Activated B cell treated with CpG ODN at 0.5 μM for 24 hours (primary cell): Measurements from ENCODE around the gene WEE1. TPM values are rescaled to one million over a fixed set of nuclear protein-coding genes. Genes with fewer than 3 reads are reported as not detected.
"Not testable (repeated sequence)": the region's sequence is repeated elsewhere in the genome, so short reads cannot be mapped to it uniquely, and the experiment has no call there.

Source experiments
- ATAC-seq: fragments of 200-7000 bp; cut with Tn5 transposase; one replicate; pipeline ENCODE4 v1.10.0; 2021; ENCODE audit warnings: low read depth, mild to moderate bottlenecking, moderate library complexity
- CTCF ChIA-PET: fragments of 350-600 bp; sonication (Branson Sonifier 250); formaldehyde crosslinking; loops from one replicate; lab custom pipeline; 2021; ENCODE audit warnings: antibody characterized with exemption; lab: Charles Lee
- POLR2A ChIA-PET: fragments of 350-600 bp; sonication (Branson Sonifier 250); formaldehyde crosslinking; loops from one replicate; lab custom pipeline; 2021; ENCODE audit warnings: antibody characterized with exemption; lab: Charles Lee
- DNase-seq: peaks from one replicate; pipeline ENCODE4 v3.0.0; 2022
- H3K27ac Mint-ChIP-seq: one replicate; pipeline ENCODE4 v1.8.0; 2020; ENCODE audit warnings: mixed read lengths
- H3K27me3 Mint-ChIP-seq: one replicate; pipeline ENCODE4 v1.8.0; 2021; ENCODE audit warnings: mixed read lengths
- H3K36me3 Mint-ChIP-seq: one replicate; pipeline ENCODE4 v1.8.0; 2021; ENCODE audit warnings: low read depth, mixed read lengths
- H3K4me1 Mint-ChIP-seq: one replicate; pipeline ENCODE4 v1.8.0; 2021; ENCODE audit warnings: mixed read lengths
- H3K4me3 Mint-ChIP-seq: one replicate; pipeline ENCODE4 v1.8.0; 2020; ENCODE audit warnings: mild to moderate bottlenecking, mixed read lengths
- H3K9me3 Mint-ChIP-seq: one replicate; pipeline ENCODE4 v1.8.0; 2020; ENCODE audit warnings: mixed read lengths
- intact Hi-C: fragments of 100-400 bp; cut with micrococcal nuclease; formaldehyde crosslinking; loops from one replicate; pipeline ENCODE4 v1.15.1; 2024
- total RNA-seq: library from RNA; stranded (reverse); gene quantifications from 2 replicates; pipeline ENCODE4 v1.2.3, GENCODE V29; 2022
- TF ChIP-seq, protein P1 (sequence below): fragments of 200-600 bp; IDR thresholded peaks from one replicate; pipeline ENCODE4 v1.8.0; 2022; ENCODE audit warnings: antibody characterized with exemption, mild to moderate bottlenecking

The WEE1 gene
- total RNA-seq, 1 donor from 2014 or later, result 33.7 TPM

DNA sequence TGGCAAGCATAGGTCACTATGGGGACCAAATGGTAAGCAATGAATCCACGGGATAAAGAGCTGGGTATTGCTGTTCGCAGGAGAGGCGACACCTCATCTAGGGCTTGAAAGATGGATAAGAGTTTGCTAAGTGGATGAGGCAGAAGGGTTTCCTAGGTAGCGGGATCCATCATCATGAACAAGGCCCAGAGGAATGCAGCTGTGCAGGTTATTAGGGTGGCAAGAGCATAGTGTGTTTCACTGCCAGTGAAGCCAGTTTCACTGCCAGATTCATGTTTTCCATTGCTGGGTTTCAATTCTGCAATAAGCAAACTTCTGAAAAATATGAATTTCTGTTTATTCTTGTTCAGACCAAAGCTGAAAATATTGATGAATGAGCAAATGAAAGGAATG is 27.2 kb downstream of the WEE1 start:
- TF ChIP-seq, protein P1, sequence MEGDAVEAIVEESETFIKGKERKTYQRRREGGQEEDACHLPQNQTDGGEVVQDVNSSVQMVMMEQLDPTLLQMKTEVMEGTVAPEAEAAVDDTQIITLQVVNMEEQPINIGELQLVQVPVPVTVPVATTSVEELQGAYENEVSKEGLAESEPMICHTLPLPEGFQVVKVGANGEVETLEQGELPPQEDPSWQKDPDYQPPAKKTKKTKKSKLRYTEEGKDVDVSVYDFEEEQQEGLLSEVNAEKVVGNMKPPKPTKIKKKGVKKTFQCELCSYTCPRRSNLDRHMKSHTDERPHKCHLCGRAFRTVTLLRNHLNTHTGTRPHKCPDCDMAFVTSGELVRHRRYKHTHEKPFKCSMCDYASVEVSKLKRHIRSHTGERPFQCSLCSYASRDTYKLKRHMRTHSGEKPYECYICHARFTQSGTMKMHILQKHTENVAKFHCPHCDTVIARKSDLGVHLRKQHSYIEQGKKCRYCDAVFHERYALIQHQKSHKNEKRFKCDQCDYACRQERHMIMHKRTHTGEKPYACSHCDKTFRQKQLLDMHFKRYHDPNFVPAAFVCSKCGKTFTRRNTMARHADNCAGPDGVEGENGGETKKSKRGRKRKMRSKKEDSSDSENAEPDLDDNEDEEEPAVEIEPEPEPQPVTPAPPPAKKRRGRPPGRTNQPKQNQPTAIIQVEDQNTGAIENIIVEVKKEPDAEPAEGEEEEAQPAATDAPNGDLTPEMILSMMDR, result no peak
- CTCF ChIA-PET, result interaction anchor here (0.8 to 3.5 kb wide), 11 partner anchors 9 to 158 kb away, joined by 3 to 44 read pairs (median 6); partner anchors contain the start of gene WEE1
- POLR2A ChIA-PET, result interaction anchor here (0.7 to 4.4 kb wide), 32 partner anchors 9 to 700 kb away, joined by 3 to 90 read pairs (median 6); partner anchors contain the start of genes SWAP70, WEE1 and ZNF143
- Mint-ChIP-seq H3K27me3 (no peaks in the 10 kb centered on the region), H3K4me3 (peak overlapping the region; percentile 85), H3K27ac (peak overlapping the region; percentile 96), H3K36me3 (no peaks in the 10 kb centered on the region), H3K9me3 (no peaks in the 10 kb centered on the region), H3K4me1 (peaks cover 60% of the 10 kb centered on the region)
- ATAC-seq (peak; percentile 68), DNase-seq (no peak)
- intact Hi-C loops, result loop anchor here (1.0 to 2.0 kb wide), 5 partner anchors 9 to 140 kb away; partner anchors contain the start of genes WEE1 and ZNF143

DNA sequence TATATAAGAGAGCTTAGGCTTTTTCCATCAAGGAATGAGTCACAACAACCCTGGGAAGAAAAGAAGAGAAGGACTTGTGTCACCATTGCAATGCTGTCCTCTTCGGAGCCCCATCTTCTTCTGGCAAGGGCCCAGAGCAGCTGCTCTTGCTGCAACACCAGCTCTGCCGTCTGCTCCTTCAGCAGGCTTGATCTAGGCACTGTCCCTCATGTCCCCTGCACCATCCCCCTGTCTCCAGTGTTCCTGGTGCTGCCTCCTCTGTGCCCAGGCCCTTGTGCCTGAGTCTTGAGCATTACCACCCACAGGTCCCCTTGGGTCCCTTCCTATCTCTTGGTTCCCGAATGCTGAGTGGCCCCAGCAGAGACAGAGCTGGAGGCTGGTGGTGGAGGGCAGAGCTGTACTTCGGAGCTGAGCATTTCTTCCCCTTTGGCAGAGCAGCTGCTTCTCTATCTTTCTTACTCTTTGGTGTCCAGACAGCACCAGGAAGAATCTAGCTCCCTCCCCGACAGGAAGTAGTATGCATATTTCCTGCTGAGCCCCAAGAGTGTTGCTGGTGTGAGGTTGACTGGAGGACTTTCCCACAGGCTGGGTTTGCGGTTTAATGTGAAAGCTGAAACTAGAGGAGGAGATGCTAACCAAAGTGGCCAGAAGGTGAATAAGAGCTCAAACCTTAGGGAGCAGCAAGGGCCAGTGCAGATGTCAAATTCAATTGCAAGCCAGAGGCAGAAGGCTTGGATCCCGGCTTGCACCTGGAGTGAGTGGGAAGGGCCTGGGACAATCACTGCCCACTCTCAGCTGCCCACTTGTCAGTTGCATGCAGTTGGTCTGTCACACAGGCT is 27.8 kb downstream of the WEE1 start:
- no peaks in the 10 kb centered on the region for H3K27me3 Mint-ChIP-seq
- H3K27ac Mint-ChIP-seq, result peak overlapping the region; percentile 96
- no peaks in the 10 kb centered on the region for H3K36me3 Mint-ChIP-seq
- peak; percentile 53 for DNase-seq
- peaks cover 59% of the 10 kb centered on the region for H3K4me1 Mint-ChIP-seq
- CTCF ChIA-PET, result interaction anchor here (0.8 to 3.5 kb wide), 13 partner anchors 10 to 157 kb away, joined by 3 to 44 read pairs (median 4); partner anchors contain the start of gene WEE1
- TF ChIP-seq, protein P1, result no peak
- ATAC-seq, result peak; percentile 76
- H3K4me3 Mint-ChIP-seq, result peak overlapping the region; percentile 85
- POLR2A ChIA-PET, result interaction anchor here (0.7 to 4.4 kb wide), 38 partner anchors 8 to 700 kb away, joined by 3 to 90 read pairs (median 5); partner anchors contain the start of genes SWAP70, WEE1 and ZNF143
- H3K9me3 Mint-ChIP-seq, result no peaks in the 10 kb centered on the region
- intact Hi-C loops, result loop anchor here (1.0 to 2.0 kb wide), 5 partner anchors 8 to 140 kb away; partner anchors contain the start of genes WEE1 and ZNF143

DNA sequence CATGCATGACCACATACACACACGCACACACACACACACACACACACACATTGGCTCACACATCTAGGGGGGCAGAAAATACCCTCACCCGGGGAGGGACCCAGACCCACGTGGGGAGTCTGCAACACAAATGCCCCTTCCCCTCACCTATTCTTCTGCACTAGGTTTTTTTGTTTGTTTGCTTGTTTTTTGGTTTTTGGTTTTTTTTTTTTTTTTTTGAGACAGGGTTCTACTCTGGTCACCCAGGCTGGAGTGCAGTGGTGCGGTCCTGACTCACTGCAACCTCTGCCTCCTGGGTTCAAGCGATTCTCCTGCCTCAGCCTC is 28.4 kb downstream of the WEE1 start:
- Mint-ChIP-seq H3K4me3 (peak overlapping the region; percentile 85), H3K27me3 (no peaks in the 10 kb centered on the region), H3K4me1 (peaks cover 53% of the 10 kb centered on the region), H3K27ac (peak overlapping the region; percentile 96), H3K36me3 (no peaks in the 10 kb centered on the region), H3K9me3 (no peaks in the 10 kb centered on the region)
- CTCF ChIA-PET, result interaction anchor here (0.8 to 3.5 kb wide), 11 partner anchors 10 to 156 kb away, joined by 3 to 44 read pairs (median 4); partner anchors contain the start of gene WEE1
- POLR2A ChIA-PET, result interaction anchor here (0.7 to 4.4 kb wide), 27 partner anchors 9 to 186 kb away, joined by 3 to 90 read pairs (median 8); partner anchors contain the start of genes SWAP70, WEE1 and ZNF143
- intact Hi-C loops, result loop anchor here (1.0 to 2.0 kb wide), 5 partner anchors 7 to 141 kb away; partner anchors contain the start of genes WEE1 and ZNF143
- peak; percentile 28 for ATAC-seq
- DNase-seq, result no peak
- TF ChIP-seq, protein P1, result no peak

DNA sequence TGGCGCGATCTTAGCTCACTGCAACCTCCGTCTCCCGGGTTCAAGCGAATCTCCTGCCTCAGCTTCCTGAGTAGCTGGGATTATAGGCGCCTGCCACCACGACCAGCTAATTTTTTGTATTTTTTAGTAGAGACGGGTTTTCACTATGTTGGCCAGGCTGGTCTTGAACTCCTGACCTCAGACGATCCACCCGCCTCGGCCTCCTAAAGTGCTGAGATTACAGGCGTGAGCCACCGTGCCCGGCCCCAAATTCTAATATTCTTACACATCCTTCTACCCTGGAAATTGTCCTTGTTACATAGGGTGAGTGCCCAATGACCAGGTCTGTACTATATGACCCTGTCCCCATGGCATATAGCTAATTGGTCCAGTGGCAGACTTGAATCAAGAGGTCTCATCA is 29.7 kb downstream of the WEE1 start:
- ChIA-PET CTCF (interaction anchor here (1.2 to 2.0 kb wide), 4 partner anchors 10 to 146 kb away, joined by 5 to 14 read pairs (median 7); no protein-coding TSS in a partner anchor), POLR2A (interaction anchor here (0.8 to 2.3 kb wide), 5 partner anchors 10 to 146 kb away, joined by 3 to 18 read pairs (median 5); partner anchors contain the start of gene WEE1)
- intact Hi-C loops, H3K4me3 Mint-ChIP-seq, H3K9me3 Mint-ChIP-seq, H3K27me3 Mint-ChIP-seq, DNase-seq, H3K36me3 Mint-ChIP-seq, ATAC-seq: not testable (repeated sequence)
- Mint-ChIP-seq H3K27ac (peak overlapping the region; percentile 56), H3K4me1 (peaks cover 45% of the 10 kb centered on the region)

DNA sequence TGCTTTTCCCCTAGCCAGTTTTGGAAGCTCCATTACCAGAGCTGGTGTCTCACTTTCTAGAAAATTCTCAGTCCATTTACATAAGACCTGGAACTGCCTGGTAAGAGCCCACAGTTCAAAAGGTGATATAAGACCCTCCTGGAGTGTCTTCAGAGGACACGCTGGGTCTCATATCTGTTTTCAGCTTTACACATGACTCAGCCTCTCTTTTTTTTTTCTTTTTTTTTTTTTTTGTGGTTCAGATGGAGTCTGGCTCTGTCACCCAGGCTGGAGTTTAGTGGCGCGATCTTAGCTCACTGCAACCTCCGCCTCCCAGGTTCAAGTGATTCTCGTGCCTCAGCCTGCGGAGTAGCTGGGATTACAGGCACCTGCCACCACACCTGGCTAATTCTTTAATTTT is 30.7 kb downstream of the WEE1 start:
- Mint-ChIP-seq H3K36me3 (no peaks in the 10 kb centered on the region), H3K4me1 (peaks cover 49% of the 10 kb centered on the region), H3K27me3 (no peaks in the 10 kb centered on the region), H3K4me3 (no peak overlapping the region), H3K9me3 (no peaks in the 10 kb centered on the region), H3K27ac (no peak overlapping the region)
- CTCF ChIA-PET, result interaction anchor here (0.6 to 2.0 kb wide), 5 partner anchors 9 to 145 kb away, joined by 3 to 14 read pairs (median 5); no protein-coding TSS in a partner anchor
- POLR2A ChIA-PET, result interaction anchor here (0.6 to 2.3 kb wide), 10 partner anchors 9 to 689 kb away, joined by 3 to 18 read pairs (median 4); partner anchors contain the start of gene WEE1
- intact Hi-C loops, result no loop called here
- DNase-seq (no peak), ATAC-seq (no peak)
- TF ChIP-seq, protein P1, result no peak
